ENCODE data around the gene HOXA6.

HOXA6 gene

GRCh38 chr7:27166531-27167505, 19.2 kb upstream of the HOXA6 start:
- ChIA-PET POLR2A (ENCODE audit: low non-redundant PET) (no interaction called here), CTCF (interaction anchor here (0.6 to 1.4 kb wide), 5 partner anchors 12 to 43 kb away, joined by 3 to 5 read pairs (median 4); no protein-coding TSS in a partner anchor)
- DNase-seq (ENCODE audit: low spot score): no peak
- TF ChIP-seq CTCF (conservative IDR thresholded peaks at IDR 0.05; ENCODE audit: low read depth): no peak
- peak overlapping the region; percentile 96 for H3K27ac ChIP-seq

- ChIA-PET POLR2A (ENCODE audit: low non-redundant PET) (interaction anchor here (0.7 kb wide), 1 partner anchor 23 kb away, joined by 3 read pairs; the partner anchor contains the start of gene HOXA5), CTCF (interaction anchor here (0.5 to 1.4 kb wide), 7 partner anchors 12 to 220 kb away, joined by 3 to 5 read pairs (median 3); no protein-coding TSS in a partner anchor)
- no peak for TF ChIP-seq CTCF (conservative IDR thresholded peaks at IDR 0.05; ENCODE audit: low read depth)
- no peak for DNase-seq (ENCODE audit: low spot score)
- H3K27ac ChIP-seq: peak overlapping the region; percentile 96
These were observed 18.5 kb upstream of the HOXA6 start for GRCh38 chr7:27165996-27166530.

- DNase-seq (ENCODE audit: low spot score): peak; percentile 87
- ChIA-PET POLR2A (ENCODE audit: low non-redundant PET) (interaction anchor here (0.5 to 0.7 kb wide), 2 partner anchors 14 to 22 kb away, joined by 3 read pairs; partner anchors contain the start of gene HOXA5), CTCF (interaction anchor here (0.5 to 1.4 kb wide), 6 partner anchors 13 to 220 kb away, joined by 3 to 5 read pairs (median 3); no protein-coding TSS in a partner anchor)
- peak within 1 kb of the TSS; percentile 96 for H3K27ac ChIP-seq
- TF ChIP-seq CTCF (conservative IDR thresholded peaks at IDR 0.05; ENCODE audit: low read depth): no peak
These were observed 17.8 kb upstream of the HOXA6 start, which contains the start of gene HOXA9 for GRCh38 chr7:27165089-27165995. TSS of gene HOXA9 (minus strand) at chr7:27165537. CDS start at chr7:27165457, 80 bp downstream.

GRCh38 chr7:27164367-27165088, 17.0 kb upstream of the HOXA6 start:
- peak overlapping the region; percentile 96 for H3K27ac ChIP-seq
- POLR2A ChIA-PET (ENCODE audit: low non-redundant PET): no interaction called here
- CTCF ChIA-PET: interaction anchor here (0.6 to 1.2 kb wide), 4 partner anchors 9 to 211 kb away, joined by 3 to 6 read pairs (median 3); partner anchors contain the start of gene HOXA10
- peak; percentile 58 for TF ChIP-seq CTCF (conservative IDR thresholded peaks at IDR 0.05; ENCODE audit: low read depth)
- DNase-seq (ENCODE audit: low spot score): no peak

GRCh38 chr7:27164045-27164366, 16.4 kb upstream of the HOXA6 start:
- CTCF ChIA-PET: interaction anchor here (0.8 to 1.2 kb wide), 2 partner anchors 10 to 16 kb away, joined by 3 to 6 read pairs; partner anchors contain the start of gene HOXA10
- DNase-seq (ENCODE audit: low spot score): no peak
- POLR2A ChIA-PET (ENCODE audit: low non-redundant PET): no interaction called here
- TF ChIP-seq CTCF (conservative IDR thresholded peaks at IDR 0.05; ENCODE audit: low read depth): no peak
- H3K27ac ChIP-seq: peak overlapping the region; percentile 96

Measured in RWPE1 (cell line).